Adipocyte (in vitro differentiated cells): ENCODE data around the gene RGS4.
A peak's percentile ranks its signal among the peaks of the same experiment; 100 is the strongest.
"Not testable (repeated sequence)": the region's sequence is repeated elsewhere in the genome, so short reads cannot be mapped to it uniquely, and the experiment has no call there.

ENCODE experiments used
- DNase-seq: peaks from one replicate; pipeline ENCODE4 v3.0.0-alpha.2; 2015; ENCODE audit warnings: low read depth
- H3K27me3 ChIP-seq: replicated peaks from 2 replicates; pipeline ENCODE4 v1.7.0; 2013; ENCODE audit warnings: mild to moderate bottlenecking, low read length, moderate library complexity; ENCODE audit not compliant: control insufficient read depth, insufficient read depth
- H3K36me3 ChIP-seq: 2 replicates; pipeline ENCODE4 v1.7.0; 2013; ENCODE audit warnings: low read length, mild to moderate bottlenecking, moderate library complexity; ENCODE audit not compliant: control insufficient read depth, insufficient read depth, severe bottlenecking
- H3K4me1 ChIP-seq: 2 replicates; pipeline ENCODE4 v1.7.0; 2013; ENCODE audit warnings: mild to moderate bottlenecking, low read length, moderate library complexity; ENCODE audit not compliant: control insufficient read depth, insufficient read depth
- H3K4me3 ChIP-seq: 2 replicates; pipeline ENCODE4 v1.7.0; 2013; ENCODE audit warnings: mild to moderate bottlenecking, low read length, moderate library complexity
- H3K9ac ChIP-seq: 2 replicates; pipeline ENCODE4 v1.7.0; 2013; ENCODE audit warnings: mild to moderate bottlenecking, low read length, moderate library complexity
- H3K9me3 ChIP-seq: 2 replicates; pipeline ENCODE4 v1.7.0; 2013; ENCODE audit warnings: mild to moderate bottlenecking, low read length, moderate library complexity; ENCODE audit not compliant: control insufficient read depth

Gene RGS4

GRCh38 chr1:163085041-163085903 is 16.1 kb downstream of the RGS4 start:
- Histone ChIP-seq H3K9me3 (no peaks in the 10 kb centered on the region), H3K27me3 (no peaks in the 10 kb centered on the region), H3K4me1 (peaks cover 35% of the 10 kb centered on the region), H3K36me3 (no peaks in the 10 kb centered on the region), H3K4me3 (peak overlapping the region; percentile 32), H3K9ac (no peak overlapping the region)
- peak; percentile 42 for DNase-seq

GRCh38 chr1:163085904-163086268 is 16.7 kb downstream of the RGS4 start:
- H3K4me1 ChIP-seq: peaks cover 35% of the 10 kb centered on the region
- DNase-seq: no peak
- no peak overlapping the region for H3K9ac ChIP-seq
- H3K4me3 ChIP-seq: no peak overlapping the region
- no peaks in the 10 kb centered on the region for H3K36me3 ChIP-seq
- no peaks in the 10 kb centered on the region for H3K9me3 ChIP-seq
- no peaks in the 10 kb centered on the region for H3K27me3 ChIP-seq

GRCh38 chr1:163089117-163089516 is 20.0 kb downstream of the RGS4 start:
- not testable (repeated sequence) for H3K9me3 ChIP-seq, H3K27me3 ChIP-seq, H3K9ac ChIP-seq, DNase-seq, H3K36me3 ChIP-seq, H3K4me3 ChIP-seq
- H3K4me1 ChIP-seq: peaks cover 23% of the 10 kb centered on the region

GRCh38 chr1:163090321-163090945 is 21.3 kb downstream of the RGS4 start:
- peak; percentile 44 for DNase-seq
- Histone ChIP-seq H3K27me3 (no peaks in the 10 kb centered on the region), H3K36me3 (no peaks in the 10 kb centered on the region), H3K4me3 (no peak overlapping the region), H3K4me1 (peaks cover 11% of the 10 kb centered on the region), H3K9ac (no peak overlapping the region), H3K9me3 (no peaks in the 10 kb centered on the region)

- Histone ChIP-seq H3K9me3 (no peaks in the 10 kb centered on the region), H3K27me3 (no peaks in the 10 kb centered on the region), H3K36me3 (no peaks in the 10 kb centered on the region), H3K9ac (no peak overlapping the region), H3K4me3 (no peak overlapping the region), H3K4me1 (no peaks in the 10 kb centered on the region)
- DNase-seq: no peak
Observed at GRCh38 chr1:163093169-163093568, 24.0 kb downstream of the RGS4 start.

- DNase-seq: no peak
- H3K4me3 ChIP-seq: no peak overlapping the region
- no peak overlapping the region for H3K9ac ChIP-seq
- H3K36me3 ChIP-seq: no peaks in the 10 kb centered on the region
- no peaks in the 10 kb centered on the region for H3K27me3 ChIP-seq
- H3K4me1 ChIP-seq: no peaks in the 10 kb centered on the region
- no peaks in the 10 kb centered on the region for H3K9me3 ChIP-seq
Observed at GRCh38 chr1:163093579-163093978, 24.4 kb downstream of the RGS4 start.

- Histone ChIP-seq H3K9me3 (no peaks in the 10 kb centered on the region), H3K4me3 (no peak overlapping the region), H3K4me1 (no peaks in the 10 kb centered on the region), H3K36me3 (no peaks in the 10 kb centered on the region), H3K27me3 (no peaks in the 10 kb centered on the region), H3K9ac (no peak overlapping the region)
- DNase-seq: no peak
Observed at GRCh38 chr1:163094182-163094581, 25.0 kb downstream of the RGS4 start.

GRCh38 chr1:163094589-163094988 is 25.4 kb downstream of the RGS4 start:
- Histone ChIP-seq H3K36me3 (no peaks in the 10 kb centered on the region), H3K4me3 (no peak overlapping the region), H3K9ac (no peak overlapping the region), H3K4me1 (no peaks in the 10 kb centered on the region), H3K9me3 (no peaks in the 10 kb centered on the region), H3K27me3 (no peaks in the 10 kb centered on the region)
- DNase-seq: no peak

GRCh38 chr1:163095213-163095612 is 26.1 kb downstream of the RGS4 start:
- Histone ChIP-seq H3K27me3 (no peaks in the 10 kb centered on the region), H3K9me3 (no peaks in the 10 kb centered on the region), H3K9ac (no peak overlapping the region), H3K4me1 (no peaks in the 10 kb centered on the region), H3K36me3 (no peaks in the 10 kb centered on the region), H3K4me3 (no peak overlapping the region)
- DNase-seq: no peak

GRCh38 chr1:163102590-163102989 is 33.4 kb downstream of the RGS4 start:
- Histone ChIP-seq H3K4me3 (no peak overlapping the region), H3K27me3 (no peaks in the 10 kb centered on the region), H3K36me3 (no peaks in the 10 kb centered on the region), H3K4me1 (peaks cover 24% of the 10 kb centered on the region), H3K9me3 (no peaks in the 10 kb centered on the region), H3K9ac (no peak overlapping the region)
- no peak for DNase-seq

- Histone ChIP-seq H3K36me3 (no peaks in the 10 kb centered on the region), H3K9me3 (no peaks in the 10 kb centered on the region), H3K9ac (no peak overlapping the region), H3K4me1 (peaks cover 24% of the 10 kb centered on the region), H3K4me3 (no peak overlapping the region), H3K27me3 (no peaks in the 10 kb centered on the region)
- peak; percentile 2 for DNase-seq
Observed at GRCh38 chr1:163104385-163105099, 35.4 kb downstream of the RGS4 start.
